ENCODE measurements around the gene SAMD1.

SAMD1 gene

GRCh38 chr19:14112809-14113385, 22.3 kb upstream of the SAMD1 start:
- no peak for DNase-seq

DNA sequence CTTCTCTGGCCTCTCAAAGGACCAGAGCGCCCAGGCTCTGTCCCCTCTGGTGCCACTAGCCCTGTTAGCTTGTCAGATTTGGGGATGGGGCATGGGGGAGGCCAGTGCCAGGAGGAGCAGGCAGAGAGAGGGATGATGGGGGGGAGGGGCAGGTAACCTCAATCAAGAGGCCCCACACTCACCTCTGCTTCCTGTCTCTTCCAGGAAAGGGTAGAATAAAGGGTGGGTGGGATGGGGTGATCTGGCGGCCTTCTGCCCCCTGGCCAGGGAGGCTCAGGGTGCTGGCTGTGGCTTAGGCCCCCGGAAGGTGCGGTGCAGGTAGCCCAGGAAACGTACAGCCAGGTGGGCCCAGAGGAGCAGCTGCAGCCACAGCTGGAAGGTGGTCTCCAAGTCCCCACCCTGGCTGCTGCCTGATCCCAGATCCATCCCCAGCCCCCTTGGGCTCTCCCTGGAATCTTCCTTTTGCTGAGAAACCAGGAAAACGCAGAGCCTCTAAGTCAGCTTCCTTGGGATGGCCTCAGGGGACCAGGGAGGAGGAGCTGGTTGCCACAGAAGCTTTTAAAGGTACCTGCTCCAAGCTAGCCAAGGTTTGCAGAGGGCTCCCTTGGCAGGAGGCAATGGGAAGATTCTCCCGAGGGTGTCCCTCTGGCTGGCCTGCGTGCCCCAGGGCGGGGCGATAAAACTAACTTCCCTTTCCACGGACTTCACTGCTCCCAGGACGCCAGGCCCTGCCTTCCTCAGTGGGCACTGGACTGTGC, 21.7 kb upstream of the SAMD1 start:
- no peak for DNase-seq

GRCh38 chr19:14111486-14111885, 20.9 kb upstream of the SAMD1 start:
- no peak for DNase-seq

DNA sequence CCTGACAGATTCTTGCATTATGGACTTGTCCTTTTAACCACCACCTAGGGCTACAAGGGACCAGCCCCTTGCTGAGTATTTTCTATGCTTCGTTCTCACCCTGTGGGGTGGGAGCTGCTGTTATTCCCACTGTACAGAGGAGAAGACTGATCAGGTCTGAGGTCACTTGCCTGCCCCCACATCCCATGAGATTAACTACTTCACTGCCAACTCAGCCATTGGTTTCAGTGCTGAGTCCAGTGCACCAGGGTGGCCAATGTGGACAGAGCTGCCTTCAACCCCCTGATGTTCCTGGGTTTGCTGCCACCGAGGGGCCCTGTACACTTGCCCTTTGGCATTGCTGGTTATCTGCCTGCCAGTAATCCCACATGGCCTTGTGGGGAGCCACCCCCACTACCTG, 20.1 kb upstream of the SAMD1 start:
- no peak for DNase-seq

- no peak for DNase-seq
These were observed 17.3 kb upstream of the SAMD1 start for GRCh38 chr19:14107581-14108461.

GRCh38 chr19:14106840-14107239, 16.3 kb upstream of the SAMD1 start:
- no peak for DNase-seq

DNA sequence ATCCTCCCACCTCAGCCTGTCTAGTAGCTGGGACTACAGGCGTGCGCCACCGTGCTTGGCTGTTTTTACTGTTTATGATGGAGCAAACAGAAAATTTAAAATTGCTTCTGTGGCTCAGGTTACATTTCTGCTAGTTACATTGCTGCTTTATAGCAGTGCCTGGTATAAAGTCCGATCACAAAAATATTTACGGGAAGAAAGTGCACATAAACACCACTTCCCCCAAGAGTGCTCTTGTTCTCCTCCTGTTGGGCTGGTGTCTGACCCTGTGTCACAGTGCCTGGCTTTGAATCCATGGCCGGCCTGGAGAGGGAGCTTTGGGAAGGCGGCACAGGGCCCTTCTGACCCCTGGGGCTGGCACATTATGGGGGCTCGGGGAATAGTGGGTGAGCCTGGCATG, 15.1 kb upstream of the SAMD1 start:
- no peak for DNase-seq

DNA sequence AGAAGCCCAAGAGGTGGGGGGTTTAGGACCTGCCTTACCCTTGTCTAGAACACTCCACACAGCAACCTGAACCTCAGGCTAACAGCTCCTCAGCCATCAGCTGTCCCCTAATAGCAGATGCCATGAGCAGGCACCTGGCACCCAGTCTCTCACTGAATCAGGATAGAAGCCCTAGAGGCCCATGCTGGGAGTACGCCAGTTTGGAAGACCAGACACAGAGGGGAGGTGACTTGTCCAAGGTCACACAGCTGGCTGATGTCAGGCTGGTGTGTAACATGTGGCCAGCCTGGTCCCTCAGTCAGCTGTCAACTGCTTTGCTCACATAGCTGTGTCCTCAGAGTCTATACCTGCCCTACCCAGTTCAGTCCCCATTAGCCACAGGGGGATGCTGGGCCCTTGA, 12.8 kb upstream of the SAMD1 start:
- DNase-seq: no peak

DNA sequence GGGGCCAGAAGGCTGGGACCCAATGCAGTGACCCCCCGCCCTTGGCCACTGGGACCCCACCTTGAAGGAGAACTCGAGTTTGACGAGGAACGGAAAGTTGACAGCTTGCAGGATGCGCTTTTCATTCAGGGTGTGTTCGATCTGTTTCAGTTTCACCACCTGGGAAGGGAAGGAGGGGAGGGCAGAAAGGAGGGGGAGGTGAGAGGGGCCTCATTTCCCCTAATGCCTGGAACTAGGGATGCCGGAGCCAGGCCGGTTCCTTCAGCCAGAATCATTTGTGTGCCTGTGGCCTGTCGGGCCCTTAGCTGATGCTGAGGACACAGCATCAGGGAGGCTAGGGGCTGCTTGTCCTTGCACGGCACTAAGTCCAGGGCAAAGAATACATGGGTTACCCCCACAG, 12.2 kb upstream of the SAMD1 start:
- no peak for DNase-seq

DNA sequence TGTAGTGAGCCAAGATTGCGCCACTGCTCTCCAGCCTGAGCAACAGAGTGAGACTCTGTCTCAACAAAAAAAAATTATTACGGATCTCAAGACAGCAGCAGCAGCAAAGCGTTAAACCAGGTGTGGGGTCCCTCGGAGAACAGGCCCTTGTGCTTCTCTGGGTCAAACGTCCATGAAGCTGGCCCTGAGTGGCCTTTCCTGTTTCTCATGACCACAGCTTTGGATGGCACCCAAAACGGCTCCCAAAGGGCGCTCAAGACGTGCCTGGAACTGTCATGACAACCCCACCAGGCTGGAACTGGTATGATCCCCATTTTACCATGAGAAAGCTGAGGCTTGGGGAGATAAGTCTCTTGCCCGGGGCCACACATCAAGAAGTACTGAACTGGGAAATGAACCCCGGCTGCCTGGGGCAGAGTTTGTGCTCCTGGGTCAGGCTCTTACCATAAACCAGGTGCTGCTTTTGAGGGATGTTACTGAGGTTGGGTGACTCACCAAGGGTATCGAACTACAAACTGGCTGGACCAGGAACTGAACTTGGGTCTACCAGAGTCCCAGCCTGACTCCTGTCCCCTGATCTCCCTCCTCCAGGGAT, 11.6 kb upstream of the SAMD1 start:
- no peak for DNase-seq

- no peak for DNase-seq
These were observed 10.5 kb upstream of the SAMD1 start for GRCh38 chr19:14101003-14101545.

- no peak for DNase-seq
These were observed 7.1 kb upstream of the SAMD1 start for GRCh38 chr19:14097532-14098151.

DNA sequence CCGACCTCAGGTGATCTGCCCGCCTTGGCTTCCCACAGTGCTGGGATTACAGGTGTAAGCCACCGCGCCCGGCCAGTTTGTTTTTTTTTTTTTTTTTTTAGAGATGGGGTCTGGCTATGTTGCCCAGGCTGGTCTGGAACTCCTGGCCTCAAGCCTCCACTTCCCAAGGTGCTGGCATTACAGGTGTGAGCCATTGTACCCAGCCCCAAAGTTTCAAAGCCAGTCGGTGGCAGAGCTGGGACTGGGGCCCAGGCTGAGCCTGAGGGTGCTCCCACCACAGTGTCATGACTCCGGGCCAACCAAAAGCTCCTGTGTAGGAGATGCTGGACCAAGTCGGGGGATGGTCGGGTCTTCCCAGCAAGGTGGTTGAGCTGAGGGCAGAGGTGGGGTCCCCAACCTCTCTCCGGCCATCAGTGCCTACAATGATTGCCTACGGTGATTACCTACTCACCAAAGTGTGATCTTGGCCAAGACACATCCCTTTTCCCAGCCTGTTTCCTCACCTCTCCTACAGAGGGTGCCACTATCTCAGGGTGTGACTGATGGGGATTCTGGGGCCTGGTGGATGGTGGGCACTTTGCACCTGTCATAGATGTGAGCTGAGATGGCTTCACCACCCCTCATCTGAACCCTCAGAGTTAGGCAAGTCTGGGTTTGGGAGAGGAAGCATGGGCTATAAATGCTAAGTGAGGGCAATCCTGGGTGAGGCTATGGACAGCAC, 5.9 kb upstream of the SAMD1 start:
- DNase-seq: no peak

DNA sequence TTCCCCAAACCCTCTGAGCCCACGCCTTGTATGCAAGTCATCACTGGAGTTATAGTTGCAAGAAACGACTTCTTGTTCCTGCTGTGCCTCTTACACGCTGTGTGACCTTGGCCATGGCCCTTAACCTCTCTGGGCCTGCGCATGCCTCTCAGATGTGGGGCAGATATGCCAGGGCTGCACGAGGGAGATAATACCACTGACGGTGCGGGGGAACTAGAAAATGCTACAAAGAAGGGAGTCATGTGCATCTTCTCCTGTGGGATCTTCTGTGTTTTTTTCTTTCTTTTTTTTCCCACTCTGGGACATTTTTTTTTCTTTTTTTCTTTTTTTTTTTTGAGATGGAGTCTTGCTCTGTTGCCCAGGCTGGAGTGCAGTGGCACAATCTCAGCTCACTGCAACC, 4.3 kb upstream of the SAMD1 start:
- DNase-seq: no peak

DNA sequence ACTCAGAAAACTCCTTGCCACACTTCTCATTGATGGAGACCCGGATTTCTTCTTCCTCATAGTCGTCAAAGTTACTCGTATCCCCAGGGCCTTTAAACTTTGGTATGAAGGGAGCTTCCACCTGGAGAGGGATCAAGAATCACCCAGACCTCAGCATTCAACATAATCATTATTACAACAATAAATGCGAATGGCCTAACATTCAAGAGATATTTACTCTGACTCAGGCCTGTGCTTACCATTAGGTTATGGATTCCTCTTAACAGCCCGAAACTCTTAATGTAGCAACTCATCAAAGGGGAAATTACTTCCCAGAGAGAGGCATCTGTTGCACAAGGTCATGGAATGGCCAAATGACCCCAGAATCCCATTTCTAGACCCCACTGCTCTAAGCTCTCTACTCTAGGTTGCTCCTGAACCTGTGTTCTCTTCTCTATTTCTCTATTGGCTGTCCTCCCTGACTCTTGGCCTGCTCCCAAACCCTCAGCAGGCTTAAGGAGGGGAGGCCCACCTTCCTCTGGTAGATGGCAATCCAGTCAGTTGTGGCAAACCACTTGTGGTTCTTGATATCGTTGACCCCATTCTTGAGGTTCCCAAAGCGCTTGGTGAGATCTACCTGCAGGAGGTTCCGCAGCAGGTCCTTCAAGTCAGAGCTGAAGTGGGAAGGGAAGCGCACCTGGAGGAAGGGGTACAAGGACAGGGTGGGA, 2.7 kb upstream of the SAMD1 start:
- no peak for DNase-seq

GRCh38 chr19:14091813-14092462, 1.4 kb upstream of the SAMD1 start:
- DNase-seq: peak; percentile 51

DNA sequence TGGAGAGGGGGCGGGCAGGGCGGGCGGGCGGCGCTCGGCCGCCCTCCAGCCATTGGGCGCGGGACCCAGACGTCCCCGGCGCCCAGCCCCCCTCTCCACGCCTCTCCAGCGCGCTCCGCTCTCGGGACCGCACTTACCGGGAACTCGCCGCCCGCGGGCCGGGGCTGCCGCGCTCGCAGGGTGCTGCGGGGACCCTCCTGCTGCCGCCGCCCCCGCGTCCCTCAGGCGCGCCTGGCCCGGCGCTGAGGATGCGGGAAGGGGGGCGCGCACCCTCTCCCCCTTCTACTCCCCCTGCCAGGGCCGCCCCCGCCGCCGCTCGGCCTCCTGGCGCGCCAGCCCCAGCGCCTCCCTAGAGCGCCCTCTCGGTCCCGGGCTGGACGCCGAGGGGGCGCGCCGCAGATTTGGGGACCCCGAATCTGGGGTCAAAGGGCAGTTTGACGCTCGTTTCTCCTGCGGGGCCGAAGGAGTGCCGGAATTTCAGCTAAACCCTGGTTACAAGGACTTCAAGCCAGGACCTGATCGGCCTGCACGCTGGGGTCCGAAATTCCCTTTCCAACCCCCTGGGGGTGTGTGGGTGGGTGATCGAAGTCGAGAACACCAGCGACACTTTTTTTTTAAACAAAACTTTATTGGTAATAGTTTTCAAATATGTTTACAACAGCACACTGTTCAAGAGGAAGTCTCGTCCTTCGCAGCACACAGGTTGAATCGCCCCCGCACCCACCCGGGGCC, 696 bp upstream of the SAMD1 start:
- peak; percentile 67 for DNase-seq

DNA sequence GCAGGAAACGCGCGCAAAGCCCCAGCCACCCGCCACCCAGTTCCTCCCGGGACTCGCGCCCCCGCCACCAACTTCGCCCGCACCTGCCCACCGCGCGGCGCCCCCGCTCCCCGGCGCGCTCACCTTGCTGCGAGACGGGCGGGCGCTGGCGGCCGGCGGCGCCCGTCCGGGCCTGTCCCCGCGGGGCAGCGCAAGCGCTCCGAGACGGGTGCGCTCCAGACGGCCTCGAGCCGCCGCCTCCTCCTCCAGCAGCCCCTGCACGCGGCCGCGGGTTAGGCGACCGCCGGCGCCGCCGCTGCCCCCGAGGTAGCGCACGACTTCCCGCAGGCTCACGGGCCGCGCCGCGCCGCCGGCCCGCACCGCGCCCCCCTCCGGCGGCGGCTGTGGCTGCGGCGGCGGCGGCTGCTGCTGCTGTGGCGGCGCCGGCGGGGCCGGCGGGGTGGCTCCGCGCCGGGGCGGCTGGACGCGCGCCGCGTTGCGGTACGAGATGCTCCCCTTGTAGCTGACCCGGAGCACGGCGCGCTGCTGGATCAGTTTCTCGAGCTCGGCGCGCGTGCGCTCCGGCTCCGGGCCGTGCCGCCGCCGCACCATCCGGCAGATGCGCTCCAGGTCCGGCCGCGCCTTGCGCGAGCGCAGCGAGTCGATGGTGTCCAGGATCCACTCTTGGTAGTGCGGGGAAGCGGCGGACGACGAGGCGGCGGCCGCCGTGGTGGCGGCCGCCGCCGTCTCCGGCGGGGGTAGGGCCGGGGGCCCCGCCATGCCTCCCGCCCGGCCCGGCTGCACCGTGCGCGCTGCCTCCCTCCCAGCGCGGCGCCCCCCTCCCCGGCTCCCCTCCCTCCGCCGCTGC, 666 bp downstream of the SAMD1 start:
- peak; percentile 64 for DNase-seq

GRCh38 chr19:14089412-14089661, 1.2 kb downstream of the SAMD1 start:
- peak; percentile 19 for DNase-seq

Data from activated naive CD4-positive, alpha-beta T cell treated with anti-CD3 and anti-CD28 coated beads, Interleukin-2, amount 50 U/mL, for 16 hours (primary cell).